ENCODE results near the gene SLC15A3. TPM values are rescaled to one million over a fixed set of nuclear protein-coding genes. Genes with fewer than 3 reads are reported as not detected.

The SLC15A3 gene
- total and polyA plus RNA-seq, 4 donors, result 9.0 to 20.9 (median 16.3) TPM

GRCh38 chr11:60939855-60940254 is 12.1 kb downstream of the SLC15A3 start:
- H3K4me3 ChIP-seq (ENCODE audit: low read depth in 1 of 3, low read length in 3 of 3), result no peak overlapping the region
- H3K27ac ChIP-seq (ENCODE audit: low read depth in 1 of 2, low read length in 2 of 2), result no peak overlapping the region
- no peaks in the 10 kb centered on the region for H3K27me3 ChIP-seq (ENCODE audit: control insufficient read depth in 4 of 4, insufficient read depth in 4 of 4, low read length in 3 of 4)
- H3K4me1 ChIP-seq (ENCODE audit: control insufficient read depth in 4 of 4, insufficient read depth in 4 of 4, low read length in 3 of 4), result no peaks in the 10 kb centered on the region
- WGBS, result 72% methylated on average over 2 of the region's 2 CpGs
- no peak overlapping the region for H3K9ac ChIP-seq (ENCODE audit: low read depth in 1 of 2, low read length in 2 of 2)
- TF ChIP-seq NR2F2 (IDR thresholded peaks at IDR 0.05) (no peak), YY1 (IDR thresholded peaks at IDR 0.05) (no peak), SP1 (IDR thresholded peaks at IDR 0.05) (no peak), RXRA (IDR thresholded peaks at IDR 0.05) (no peak), ATF3 (IDR thresholded peaks at IDR 0.05) (no peak)
- H3K9me3 ChIP-seq (ENCODE audit: control insufficient read depth in 4 of 4, low read length in 3 of 4), result no peaks in the 10 kb centered on the region
- no peak for DNase-seq (ENCODE audit: low spot score)
- H3K36me3 ChIP-seq (ENCODE audit: control insufficient read depth in 4 of 4, insufficient read depth in 3 of 4, low read depth in 1 of 4, low read length in 3 of 4), result peaks cover 2 to 44% (median 13%) of the 10 kb centered on the region in 4 donors

GRCh38 chr11:60939301-60939700 is 12.7 kb downstream of the SLC15A3 start:
- TF ChIP-seq GABPA (IDR thresholded peaks at IDR 0.05 in 1 of 2, conservative IDR thresholded peaks at IDR 0.05 in 1 of 2) (no peak), JUND (IDR thresholded peaks at IDR 0.05) (no peak), ATF3 (IDR thresholded peaks at IDR 0.05) (no peak), REST (IDR thresholded peaks at IDR 0.05) (no peak), HNF4G (IDR thresholded peaks at IDR 0.05) (no peak), TAF1 (conservative IDR thresholded peaks at IDR 0.05) (no peak)
- Histone ChIP-seq H3K27me3 (ENCODE audit: control insufficient read depth in 4 of 4, insufficient read depth in 4 of 4, low read length in 3 of 4) (no peaks in the 10 kb centered on the region), H3K4me1 (ENCODE audit: control insufficient read depth in 4 of 4, insufficient read depth in 4 of 4, low read length in 3 of 4) (no peaks in the 10 kb centered on the region), H3K4me3 (ENCODE audit: low read depth in 1 of 3, low read length in 3 of 3) (no peak overlapping the region), H3K9me3 (ENCODE audit: control insufficient read depth in 4 of 4, low read length in 3 of 4) (no peaks in the 10 kb centered on the region), H3K27ac (ENCODE audit: low read depth in 1 of 2, low read length in 2 of 2) (no peak overlapping the region), H3K36me3 (ENCODE audit: control insufficient read depth in 4 of 4, insufficient read depth in 3 of 4, low read depth in 1 of 4, low read length in 3 of 4) (peaks cover 2 to 44% (median 13%) of the 10 kb centered on the region in 4 donors), H3K9ac (ENCODE audit: low read depth in 1 of 2, low read length in 2 of 2) (no peak overlapping the region)
- DNase-seq (ENCODE audit: low spot score), result no peak
- 94% methylated on average over 7 of the region's 7 CpGs for WGBS

GRCh38 chr11:60938500-60938899 is 13.5 kb downstream of the SLC15A3 start:
- no peaks in the 10 kb centered on the region for H3K9me3 ChIP-seq (ENCODE audit: control insufficient read depth in 4 of 4, low read length in 3 of 4)
- H3K4me3 ChIP-seq (ENCODE audit: low read depth in 1 of 3, low read length in 3 of 3), result no peak overlapping the region
- no peak overlapping the region for H3K9ac ChIP-seq (ENCODE audit: low read depth in 1 of 2, low read length in 2 of 2)
- 91% methylated on average over 9 of the region's 9 CpGs for WGBS
- no peaks in the 10 kb centered on the region for H3K27me3 ChIP-seq (ENCODE audit: control insufficient read depth in 4 of 4, insufficient read depth in 4 of 4, low read length in 3 of 4)
- no peak overlapping the region for H3K27ac ChIP-seq (ENCODE audit: low read depth in 1 of 2, low read length in 2 of 2)
- H3K36me3 ChIP-seq (ENCODE audit: control insufficient read depth in 4 of 4, insufficient read depth in 3 of 4, low read depth in 1 of 4, low read length in 3 of 4), result peaks cover 2 to 43% (median 12%) of the 10 kb centered on the region in 4 donors
- DNase-seq (ENCODE audit: low spot score), result no peak
- no peaks in the 10 kb centered on the region for H3K4me1 ChIP-seq (ENCODE audit: control insufficient read depth in 4 of 4, insufficient read depth in 4 of 4, low read length in 3 of 4)
- TF ChIP-seq EGR1 (IDR thresholded peaks at IDR 0.05; ENCODE audit: low read depth in 2 of 2) (no peak), JUND (IDR thresholded peaks at IDR 0.05) (no peak), HNF4A (conservative IDR thresholded peaks at IDR 0.05) (no peak), FOXA1 (IDR thresholded peaks at IDR 0.05) (no peak), GABPA (IDR thresholded peaks at IDR 0.05 in 1 of 2, conservative IDR thresholded peaks at IDR 0.05 in 1 of 2) (no peak), HNF4G (IDR thresholded peaks at IDR 0.05) (no peak), RXRA (IDR thresholded peaks at IDR 0.05) (no peak), MAX (IDR thresholded peaks at IDR 0.05) (no peak), RAD21 (IDR thresholded peaks at IDR 0.05) (no peak), ATF3 (IDR thresholded peaks at IDR 0.05) (no peak), REST (IDR thresholded peaks at IDR 0.05) (no peak), TAF1 (conservative IDR thresholded peaks at IDR 0.05) (no peak), CTCF (IDR thresholded peaks at IDR 0.05; ENCODE audit: low read depth, low read length, missing input control) (no peak), YY1 (IDR thresholded peaks at IDR 0.05) (no peak), SP1 (IDR thresholded peaks at IDR 0.05) (no peak), FOXA2 (IDR thresholded peaks at IDR 0.05) (no peak)
